Left kidney (tissue), 2 donors: ENCODE measurements around the gene MINPP1. TPM values are rescaled to one million over a fixed set of nuclear protein-coding genes. Genes with fewer than 3 reads are reported as not detected.

Experiments used
- DNase-seq: peaks from one replicate; pipeline ENCODE4 v3.0.0-alpha.2; 2013
- polyA plus RNA-seq: library from polyadenylated mRNA; unstranded; fragments of 120-200 nt; gene quantifications from one replicate; pipeline ENCODE4 v1.2.1, GENCODE V29; 2013; ENCODE audit not compliant: insufficient read length

The MINPP1 gene
- polyA plus RNA-seq, 1 donor: 42.6 TPM

DNA sequence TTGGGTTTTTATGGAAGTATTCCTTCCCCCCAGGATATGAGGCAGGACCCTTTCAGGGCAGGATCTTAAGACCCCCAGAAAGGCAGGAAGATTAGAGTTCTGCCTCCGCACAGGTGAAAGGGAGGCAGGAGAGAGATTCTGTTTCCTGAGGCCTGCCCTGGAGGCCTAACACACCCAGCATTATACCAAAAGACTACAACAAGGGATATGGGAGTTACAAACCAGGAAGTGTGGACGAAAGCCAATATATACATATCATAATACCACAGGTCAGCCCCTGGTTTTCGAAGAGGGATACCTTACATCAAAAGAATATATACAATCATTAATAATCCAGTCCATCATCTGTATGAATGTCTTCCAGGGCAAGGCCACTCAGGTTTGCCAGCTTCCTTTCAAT lies 14.2 kb downstream of the MINPP1 start:
- DNase-seq: no peak

DNA sequence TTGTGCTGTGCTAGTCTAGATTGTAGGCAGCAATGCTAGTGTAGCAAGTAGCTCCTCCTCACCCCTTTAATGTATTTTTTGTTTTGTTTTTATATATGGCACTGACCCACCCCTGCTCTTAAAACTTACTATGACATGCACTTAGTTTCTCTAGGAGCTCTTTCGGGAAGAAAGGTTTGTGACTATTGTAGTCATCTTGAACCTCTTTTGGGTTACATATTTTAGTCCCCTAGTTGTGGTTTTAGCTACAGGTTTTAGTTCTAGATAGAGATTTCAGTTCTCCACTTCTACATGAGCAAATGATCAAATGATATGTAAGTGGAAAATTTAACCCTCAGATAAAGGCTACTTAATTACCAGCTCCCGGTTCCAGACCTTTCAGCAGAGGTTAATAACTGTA lies 14.9 kb downstream of the MINPP1 start:
- DNase-seq: no peak

DNA sequence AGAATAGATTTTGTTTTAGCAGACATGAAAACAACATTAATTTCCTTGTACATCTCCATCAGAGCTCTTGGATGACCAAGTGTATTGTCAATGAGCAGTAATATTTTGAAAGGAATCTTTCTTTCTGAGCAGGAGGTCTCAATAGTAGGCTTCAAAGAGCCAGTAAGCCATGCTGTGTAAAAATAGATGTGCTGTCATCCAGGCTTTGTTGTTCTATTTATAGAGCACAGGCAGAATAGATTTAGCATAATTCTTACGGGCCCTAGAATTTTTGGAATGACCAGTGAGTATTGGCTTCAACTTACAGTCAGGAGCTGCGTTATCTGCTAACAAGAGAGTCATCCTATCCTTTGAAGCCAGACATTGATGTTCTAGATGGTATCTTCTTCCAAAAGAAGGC lies 19.0 kb downstream of the MINPP1 start:
- DNase-seq: no peak

DNA sequence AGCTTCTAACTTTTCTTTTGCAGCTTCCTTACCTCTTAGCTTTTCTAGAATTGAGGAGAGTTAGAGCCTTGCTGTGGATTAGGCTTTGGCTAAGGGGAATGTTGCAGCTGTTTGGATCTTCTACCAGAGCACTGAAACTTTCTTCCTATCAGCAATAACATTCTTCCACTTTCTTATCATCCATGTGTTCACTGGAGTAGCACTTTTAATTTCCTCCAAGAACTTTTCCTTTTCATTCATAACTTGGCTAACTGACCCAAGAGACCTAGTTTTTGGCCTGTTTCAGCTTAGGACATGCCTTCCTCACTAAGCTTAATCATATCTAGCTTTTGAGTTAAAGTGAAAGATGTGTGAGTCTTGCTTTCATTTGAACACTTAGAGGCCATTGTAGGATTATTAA lies 19.6 kb downstream of the MINPP1 start:
- no peak for DNase-seq

DNA sequence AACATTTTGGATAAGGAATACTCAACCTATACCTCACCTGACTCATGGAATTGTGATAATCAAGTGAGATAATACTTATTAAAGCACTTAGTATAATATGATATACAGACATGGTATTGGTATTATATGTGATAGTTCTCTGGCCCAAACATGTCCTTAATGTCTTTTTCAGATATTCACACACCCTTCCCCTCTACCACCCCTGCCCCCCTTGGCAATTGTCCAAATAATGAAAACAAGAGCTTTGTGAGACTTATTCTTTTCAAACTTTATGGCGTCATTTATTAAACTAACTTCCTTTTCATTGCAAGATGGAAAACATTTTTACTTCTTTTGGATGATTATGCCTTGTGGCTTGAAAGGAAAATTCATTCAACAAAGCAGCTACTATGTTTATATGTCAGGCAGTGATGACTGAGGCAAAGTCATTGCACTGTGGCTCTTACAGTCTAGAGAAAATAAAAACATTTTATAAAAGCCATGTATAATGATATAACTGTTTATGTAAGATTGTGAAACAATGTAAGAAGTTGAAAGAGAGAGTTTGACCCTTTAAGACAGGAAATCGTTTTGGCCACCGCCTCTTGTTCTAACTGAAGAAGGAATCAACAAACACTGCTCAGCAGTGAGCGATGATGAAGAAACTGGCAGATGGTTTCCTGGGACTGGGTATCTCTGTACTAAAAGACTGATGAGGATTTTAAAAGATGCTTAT lies 27.4 kb downstream of the MINPP1 start:
- DNase-seq: no peak

DNA sequence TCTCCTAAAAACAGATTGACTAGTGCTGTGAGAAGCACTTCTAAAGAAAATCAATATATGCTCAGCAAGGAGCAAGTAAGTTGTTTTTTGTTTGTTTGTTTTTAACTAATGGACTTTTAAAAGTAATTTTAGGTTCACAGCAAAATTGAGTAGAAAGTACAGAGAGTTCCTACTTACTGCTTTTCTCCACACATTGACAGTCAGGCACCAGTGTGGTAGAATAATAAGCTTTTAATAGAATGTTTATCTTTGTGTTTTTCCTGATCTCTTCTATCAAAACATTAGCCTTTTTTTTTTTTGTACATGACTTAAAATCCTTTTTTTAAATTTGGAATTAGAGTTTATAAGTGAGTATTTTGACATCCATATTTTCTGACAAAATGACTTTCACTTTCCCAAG lies 28.0 kb downstream of the MINPP1 start:
- no peak for DNase-seq

DNA sequence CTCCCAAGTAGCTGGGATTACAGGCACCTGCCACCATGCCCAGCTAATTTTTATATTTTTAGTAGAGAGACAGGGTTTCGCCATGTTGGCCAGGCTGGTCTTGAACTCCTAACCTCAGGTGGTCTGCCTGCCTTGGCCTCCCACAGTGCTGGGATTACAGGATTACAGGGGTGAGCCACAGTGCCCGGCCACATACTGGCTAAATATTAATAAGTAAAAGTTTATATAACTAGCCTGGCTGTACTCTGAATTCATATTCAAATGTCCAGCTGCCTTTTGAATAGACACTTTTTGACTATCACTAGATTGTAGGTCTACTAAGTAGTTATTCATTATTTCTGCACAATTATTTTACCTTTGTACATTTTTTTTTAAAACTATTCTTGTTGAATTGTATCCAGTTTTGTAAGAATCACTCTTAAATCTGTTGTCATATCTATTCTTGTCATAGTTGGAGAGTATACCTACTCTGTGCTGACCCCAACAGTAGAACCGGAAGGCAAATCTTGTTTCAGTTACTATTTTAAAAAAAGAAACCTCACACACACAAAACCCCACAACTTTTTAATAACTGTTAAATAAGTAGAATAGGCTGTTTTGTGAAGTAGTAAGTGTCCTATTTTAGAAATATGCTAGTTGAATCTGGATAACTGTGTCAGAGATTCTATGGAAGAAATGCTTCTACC lies 29.6 kb downstream of the MINPP1 start:
- no peak for DNase-seq

DNA sequence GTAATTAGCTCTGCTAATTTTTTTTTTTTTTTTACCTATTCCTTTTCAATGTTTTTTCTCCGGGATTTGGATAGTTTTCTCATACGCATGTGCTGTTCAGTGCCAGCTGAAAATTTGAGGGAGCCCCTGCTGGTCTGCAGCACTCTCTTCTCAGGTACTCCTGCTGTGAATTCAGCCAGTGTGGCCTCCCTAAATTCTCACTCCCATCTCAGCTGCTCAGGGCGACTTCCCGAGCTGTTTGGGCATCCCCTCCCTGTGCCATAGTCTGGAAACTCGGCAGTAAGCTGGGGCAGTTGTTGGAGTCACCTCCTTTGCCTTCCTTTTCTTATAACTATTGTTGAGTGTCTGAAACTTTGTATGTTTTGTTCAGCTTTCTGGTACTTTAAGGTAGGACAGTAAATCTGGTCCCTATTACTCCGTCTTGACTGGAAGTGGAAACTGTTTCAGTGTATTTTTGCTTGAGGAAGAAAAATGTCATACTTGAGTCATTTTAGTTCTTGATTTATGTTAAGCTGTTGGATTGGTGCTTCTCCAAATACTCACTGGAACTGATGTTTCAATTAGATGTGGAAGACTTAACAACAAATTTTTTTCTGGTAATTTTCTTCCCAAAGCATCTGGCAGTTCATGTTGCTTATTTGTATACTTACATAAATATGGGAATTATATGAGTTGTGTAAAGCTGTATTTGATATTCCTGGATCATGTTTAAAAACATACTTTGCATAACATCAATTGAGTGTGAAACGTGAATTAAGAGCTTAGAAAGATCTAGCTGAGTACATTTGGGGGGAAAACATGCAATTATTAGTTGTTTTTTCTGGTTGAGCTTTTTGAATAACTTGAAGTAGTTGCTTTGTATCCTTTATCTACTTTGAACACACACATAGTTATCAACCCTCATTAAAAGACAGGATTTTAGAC lies 33.7 kb downstream of the MINPP1 start:
- no peak for DNase-seq

DNA sequence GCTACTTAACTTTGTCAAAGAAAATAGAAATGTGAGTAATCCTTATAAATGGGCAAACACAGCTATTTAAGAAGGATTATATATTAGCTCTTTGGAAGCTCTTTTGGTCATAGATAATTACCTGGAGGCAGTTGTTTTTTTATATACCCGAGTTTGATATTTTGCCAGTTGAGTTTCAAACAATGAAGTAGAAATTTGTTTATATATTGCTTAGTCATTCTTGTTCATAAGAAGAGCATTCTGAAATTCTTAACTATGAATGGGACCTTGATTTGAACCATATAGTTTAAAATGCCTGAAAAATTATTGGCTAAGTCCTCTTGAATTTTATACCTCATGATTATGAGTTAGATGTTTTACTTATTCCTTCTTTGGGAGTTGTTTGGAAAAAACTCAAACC lies 36.4 kb downstream of the MINPP1 start:
- DNase-seq: no peak

DNA sequence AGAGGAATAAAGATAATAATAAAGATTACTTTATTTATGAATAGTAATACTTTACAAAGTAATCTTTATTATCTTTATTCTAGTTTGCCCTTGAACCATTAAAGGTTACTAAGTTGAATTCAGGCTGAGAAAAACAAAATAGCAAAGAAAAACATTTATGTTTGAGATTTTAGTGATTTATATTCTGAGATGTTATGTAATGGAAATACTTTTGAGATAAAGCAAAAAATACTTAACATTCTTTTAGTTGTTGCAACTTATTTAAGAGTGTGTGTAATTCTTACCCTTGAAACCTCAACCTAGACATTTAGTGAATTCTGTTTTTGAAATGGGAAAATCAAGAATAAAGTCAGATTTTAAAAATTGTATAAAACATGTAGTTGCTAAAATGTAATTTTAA lies 40.0 kb downstream of the MINPP1 start:
- no peak for DNase-seq

DNA sequence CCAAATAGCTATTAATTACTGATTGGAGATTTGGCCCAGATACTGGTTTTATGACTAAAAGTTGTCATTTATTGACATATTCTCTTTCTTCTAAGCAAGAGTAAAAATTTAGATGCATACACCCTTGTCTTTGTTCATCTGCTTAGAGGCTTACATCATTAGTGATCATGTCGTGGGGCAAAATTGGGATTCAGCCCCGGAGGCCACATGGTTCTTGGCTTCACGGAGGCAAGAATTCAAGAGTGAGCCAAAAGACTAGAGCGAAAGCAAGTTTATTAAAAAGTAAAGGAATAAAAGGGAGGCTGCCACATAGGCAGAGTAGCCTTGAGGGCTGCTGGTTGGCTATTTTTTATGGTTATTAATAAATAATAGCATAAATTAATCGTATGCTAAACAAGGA lies 41.1 kb downstream of the MINPP1 start:
- no peak for DNase-seq

DNA sequence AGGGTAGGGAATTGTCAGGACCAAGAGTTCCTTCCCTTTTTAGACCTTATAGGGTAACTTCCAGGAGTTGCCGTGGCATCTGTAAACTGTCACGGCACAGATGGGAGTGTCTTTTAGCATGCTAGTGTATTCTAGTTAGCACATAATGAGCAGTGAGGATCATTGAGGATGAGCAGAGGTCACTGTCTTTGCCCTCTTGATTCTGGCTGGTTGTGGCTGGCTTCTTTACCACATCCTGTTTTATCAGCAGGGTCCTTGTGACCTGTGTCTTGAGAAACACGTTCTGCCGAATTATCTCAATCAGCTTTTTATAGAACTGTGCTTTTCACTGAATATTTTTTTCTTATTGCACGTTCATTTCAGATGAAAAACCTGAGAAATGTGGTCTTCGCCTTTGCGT lies 41.5 kb downstream of the MINPP1 start:
- no peak for DNase-seq

DNA sequence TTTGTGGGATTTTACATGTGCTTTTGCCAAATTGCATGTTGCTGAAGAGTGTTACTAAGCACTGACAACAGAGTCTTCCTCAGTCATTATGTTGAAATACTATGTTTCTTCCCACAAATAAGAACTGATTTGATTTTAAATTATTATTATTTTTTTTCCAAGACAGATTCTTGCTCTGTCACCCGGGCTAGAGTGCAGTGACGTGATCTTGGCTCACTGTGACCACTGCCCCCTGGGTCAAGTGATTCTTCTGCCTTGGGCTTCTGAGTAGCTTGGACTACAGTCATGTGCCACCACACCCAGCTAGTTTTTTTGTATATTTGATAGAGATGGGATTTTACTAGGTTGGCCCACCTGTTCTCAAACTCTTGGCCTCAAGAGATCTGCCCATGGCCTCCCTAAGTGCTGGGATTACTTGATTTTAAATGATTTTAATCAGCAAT lies 42.3 kb downstream of the MINPP1 start:
- DNase-seq: no peak

DNA sequence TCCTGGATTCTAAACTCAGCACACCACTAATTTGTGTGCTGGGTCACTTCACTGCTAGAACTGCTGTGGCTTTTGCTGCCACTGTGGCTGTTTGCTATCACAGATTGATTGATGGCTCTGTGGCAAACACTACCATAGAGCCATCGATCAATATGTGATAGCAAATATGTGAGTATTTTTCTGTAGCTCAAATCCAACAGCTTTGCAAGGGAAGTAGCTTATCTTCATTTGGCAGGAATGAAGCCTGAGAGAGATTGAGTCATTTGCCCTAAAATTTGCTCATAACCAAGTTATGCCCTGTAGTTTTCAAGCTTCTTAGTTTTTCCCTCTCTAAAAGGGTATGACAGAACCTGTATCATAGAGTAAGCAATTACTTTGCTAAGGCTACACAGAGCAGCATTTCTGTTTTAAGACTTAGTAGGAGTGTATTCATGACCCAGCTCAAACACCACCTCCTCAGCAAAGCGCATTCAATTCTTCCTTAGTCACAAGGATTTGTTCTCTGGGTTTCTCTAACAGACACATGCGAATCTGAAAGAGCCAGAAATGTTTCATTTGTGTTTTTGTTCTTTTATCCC lies 43.1 kb downstream of the MINPP1 start:
- DNase-seq: no peak

DNA sequence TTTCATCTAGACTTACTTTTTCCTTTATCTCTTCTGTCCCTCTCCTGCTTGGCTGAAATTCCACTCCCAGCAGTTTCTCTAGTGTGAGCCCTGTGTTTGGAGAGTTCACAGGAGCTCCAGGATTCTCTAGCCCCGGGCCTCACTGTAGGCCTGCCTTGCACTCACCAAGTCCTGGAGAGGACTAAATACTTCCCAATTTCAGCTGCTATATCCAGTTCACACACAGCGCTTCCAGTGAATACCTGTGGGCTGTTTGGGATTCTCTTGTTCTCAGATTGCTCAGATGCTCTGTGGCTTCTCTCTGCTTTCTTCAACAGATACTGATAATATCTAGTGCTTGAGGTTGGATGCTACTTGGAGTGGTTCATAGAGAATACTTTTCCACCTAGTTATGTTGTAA lies 46.0 kb downstream of the MINPP1 start:
- no peak for DNase-seq

DNA sequence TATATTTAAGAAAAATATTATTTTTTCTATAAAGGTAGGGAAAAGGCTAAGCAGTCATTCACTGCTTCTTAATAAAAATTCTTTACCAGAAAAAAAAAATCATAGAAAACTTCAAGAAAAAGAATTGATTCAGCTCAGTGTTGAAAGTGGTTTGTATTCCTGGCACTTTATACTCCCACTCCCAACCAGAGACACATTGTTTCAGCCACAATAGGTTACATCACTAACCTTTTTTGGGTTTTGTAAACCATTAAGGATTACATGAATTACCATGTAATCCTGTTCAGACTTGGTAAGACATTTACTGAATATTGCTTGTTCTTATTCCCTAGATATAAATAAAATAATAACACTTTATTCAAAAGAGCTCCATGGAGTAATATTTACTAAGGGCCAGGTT lies 46.6 kb downstream of the MINPP1 start:
- DNase-seq: no peak

DNA sequence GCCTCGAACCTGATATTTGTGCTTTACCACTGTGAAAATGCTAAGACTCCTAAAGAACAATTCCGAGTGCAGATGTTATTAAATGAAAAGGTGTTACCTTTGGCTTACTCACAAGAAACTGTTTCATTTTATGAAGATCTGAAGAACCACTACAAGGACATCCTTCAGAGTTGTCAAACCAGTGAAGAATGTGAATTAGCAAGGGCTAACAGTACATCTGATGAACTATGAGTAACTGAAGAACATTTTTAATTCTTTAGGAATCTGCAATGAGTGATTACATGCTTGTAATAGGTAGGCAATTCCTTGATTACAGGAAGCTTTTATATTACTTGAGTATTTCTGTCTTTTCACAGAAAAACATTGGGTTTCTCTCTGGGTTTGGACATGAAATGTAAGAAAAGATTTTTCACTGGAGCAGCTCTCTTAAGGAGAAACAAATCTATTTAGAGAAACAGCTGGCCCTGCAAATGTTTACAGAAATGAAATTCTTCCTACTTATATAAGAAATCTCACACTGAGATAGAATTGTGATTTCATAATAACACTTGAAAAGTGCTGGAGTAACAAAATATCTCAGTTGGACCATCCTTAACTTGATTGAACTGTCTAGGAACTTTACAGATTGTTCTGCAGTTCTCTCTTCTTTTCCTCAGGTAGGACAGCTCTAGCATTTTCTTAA lies 47.7 kb downstream of the MINPP1 start:
- no peak for DNase-seq

DNA sequence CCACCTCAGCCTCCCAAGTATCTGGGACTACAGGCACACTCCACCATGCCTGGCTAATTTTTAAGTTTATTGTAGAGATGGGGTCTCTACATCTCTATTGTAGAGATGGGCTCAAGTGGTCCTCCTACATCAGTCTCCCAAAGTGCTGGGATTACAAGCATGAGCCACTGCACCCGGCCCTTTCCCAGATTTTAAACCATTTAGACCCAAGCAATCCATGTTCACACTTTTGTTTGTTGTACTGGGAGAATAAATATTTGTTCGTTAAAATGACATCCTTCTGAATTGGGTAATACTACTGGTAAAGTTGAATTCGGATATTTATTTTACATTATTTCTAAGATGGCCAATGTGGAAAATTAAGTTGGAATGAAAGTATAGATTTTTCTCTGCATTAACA lies 52.7 kb downstream of the MINPP1 start:
- no peak for DNase-seq

DNA sequence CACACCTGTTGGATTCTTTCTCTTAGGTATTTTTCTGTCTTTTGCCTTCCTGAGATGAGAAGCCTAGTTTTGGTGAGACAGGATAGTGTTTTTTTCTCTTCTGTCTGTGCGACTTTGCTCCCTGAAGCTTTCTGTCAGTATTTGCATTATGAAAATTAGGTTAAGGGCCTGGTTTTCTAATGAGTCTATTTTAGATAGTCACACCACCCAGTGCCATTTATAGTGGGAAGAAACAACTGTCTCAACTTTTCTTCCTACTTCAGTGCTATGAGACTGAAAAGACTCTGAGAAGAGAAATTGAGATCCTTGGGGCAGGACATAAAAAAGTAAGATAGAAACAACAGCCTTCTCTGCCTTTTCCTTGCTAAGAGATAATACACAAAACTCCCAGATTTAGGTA lies 53.6 kb downstream of the MINPP1 start:
- no peak for DNase-seq

DNA sequence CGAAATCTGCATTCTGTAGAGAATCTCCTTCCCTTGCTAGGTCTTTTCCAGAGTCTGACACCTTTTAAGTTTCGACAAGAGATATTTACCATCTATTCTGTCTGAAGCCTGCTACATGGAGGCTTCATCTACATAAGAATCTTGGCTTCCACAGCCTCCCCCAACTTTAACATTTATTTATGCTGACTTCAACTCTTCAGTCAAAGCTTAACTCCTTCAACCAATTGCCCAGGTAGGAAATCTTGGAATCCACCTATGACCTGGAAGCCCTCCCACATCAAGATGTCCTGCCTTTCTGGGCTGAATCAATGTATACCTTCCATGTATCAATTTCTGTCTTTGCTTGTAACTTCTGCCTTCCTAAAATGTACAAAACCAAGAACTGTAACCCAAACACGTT lies 54.7 kb downstream of the MINPP1 start:
- no peak for DNase-seq

DNA sequence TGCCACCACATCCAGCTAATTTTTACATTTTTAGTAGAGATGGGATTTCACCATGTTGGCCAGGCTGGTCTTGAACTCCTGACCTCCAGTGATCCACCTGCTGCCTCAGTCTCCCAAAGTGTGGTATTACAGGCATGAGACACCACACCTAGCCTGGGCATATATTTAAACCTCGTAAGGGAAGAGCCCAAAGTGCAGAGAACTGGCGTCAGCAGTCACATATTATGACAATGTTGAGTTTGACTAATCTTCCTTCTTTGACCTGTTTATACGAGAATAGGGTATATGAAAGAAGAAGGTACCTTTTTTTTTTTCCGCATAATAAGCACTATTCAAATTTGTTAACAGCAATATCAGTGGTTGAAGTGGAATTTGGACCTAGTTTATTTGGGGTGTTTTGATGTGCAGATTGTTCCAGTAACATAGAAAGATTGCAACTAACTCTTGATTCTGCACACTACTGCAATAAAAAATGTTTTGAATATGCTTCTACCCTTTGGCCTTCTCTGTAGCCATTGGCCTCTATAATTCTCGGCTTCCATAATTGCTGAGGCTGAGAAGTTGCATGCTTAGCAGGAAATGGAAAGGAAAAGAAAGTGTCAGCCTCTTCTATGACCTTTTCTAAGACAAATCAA lies 55.9 kb downstream of the MINPP1 start:
- DNase-seq: no peak

DNA sequence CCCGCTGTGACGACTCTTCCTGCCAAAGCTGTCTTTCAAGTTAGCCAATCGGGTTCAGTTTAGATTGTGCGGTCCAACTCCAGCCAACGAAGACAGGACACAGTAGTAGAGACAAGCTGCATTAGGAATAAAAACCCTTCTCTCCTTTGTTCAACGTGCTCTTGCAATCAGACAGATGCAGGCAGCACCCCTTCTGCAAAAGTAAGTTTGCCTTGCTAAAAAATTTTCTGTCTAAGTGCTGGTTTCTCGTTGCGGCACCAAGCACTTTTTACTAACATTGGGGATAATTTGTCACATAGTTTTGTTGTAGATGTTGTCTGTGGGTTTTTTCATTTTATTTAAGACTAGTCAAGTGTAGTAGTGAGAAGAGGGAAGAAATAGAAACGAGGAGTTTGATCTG lies 58.1 kb downstream of the MINPP1 start:
- no peak for DNase-seq
